Muscle layer of colon (tissue), 2 donors: ENCODE data around the gene RBKS.

Experiments
- H3K27ac ChIP-seq: one replicate; pipeline ENCODE4 v1.7.0; 2013; ENCODE audit warnings: low read depth, mild to moderate bottlenecking, low read length, moderate library complexity
- H3K27me3 ChIP-seq, 2 donors: one replicate each; pipeline ENCODE4 v1.7.0; 2013; ENCODE audit warnings: low read length in 2 of 2, mild to moderate bottlenecking in 2 of 2; ENCODE audit not compliant: insufficient read depth in 2 of 2, control insufficient read depth in 1 of 2
- H3K36me3 ChIP-seq: one replicate; pipeline ENCODE4 v1.7.0; 2013; ENCODE audit warnings: mild to moderate bottlenecking, low read length; ENCODE audit not compliant: insufficient read depth
- H3K4me1 ChIP-seq: one replicate; pipeline ENCODE4 v1.7.0; 2013; ENCODE audit warnings: mild to moderate bottlenecking, low read length; ENCODE audit not compliant: insufficient read depth
- H3K4me3 ChIP-seq, 2 donors: one replicate each; pipeline ENCODE4 v1.7.0; 2013; ENCODE audit warnings: low read length in 2 of 2, low read depth in 1 of 2, mild to moderate bottlenecking in 1 of 2, moderate library complexity in 1 of 2
- H3K9ac ChIP-seq: one replicate; pipeline ENCODE4 v1.7.0; 2013; ENCODE audit warnings: low read length
- H3K9me3 ChIP-seq: one replicate; pipeline ENCODE4 v1.7.0; 2013; ENCODE audit warnings: mild to moderate bottlenecking, low read length
- donor health status: abdominal sarcoma.
- donor health status: Adenocarcinoma of cecum.

Gene RBKS

DNA sequence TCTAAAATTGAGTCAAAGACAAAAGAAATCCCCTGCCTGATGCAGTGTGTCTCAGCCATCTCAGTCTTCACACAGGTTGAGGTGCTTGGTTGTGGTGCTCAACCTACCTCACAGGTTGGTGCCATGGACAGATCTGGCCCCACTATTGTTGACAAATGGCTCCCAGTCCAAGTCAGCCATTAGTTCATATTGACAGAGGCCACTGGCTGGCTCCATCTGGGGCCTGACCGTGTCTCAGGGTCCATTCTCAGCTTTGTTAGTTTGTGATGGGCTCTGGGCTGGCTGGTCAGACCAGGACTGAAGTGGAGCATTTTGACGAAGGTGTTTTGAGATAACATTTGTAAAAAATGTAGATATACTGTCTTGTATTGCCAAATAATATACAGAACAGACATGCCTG lies 81.8 kb downstream of the RBKS start:
- Histone ChIP-seq H3K4me1 (no peaks in the 10 kb centered on the region), H3K27ac (no peak overlapping the region), H3K36me3 (no peaks in the 10 kb centered on the region), H3K9me3 (no peaks in the 10 kb centered on the region), H3K4me3 (no peak overlapping the region), H3K9ac (no peak overlapping the region), H3K27me3 (no peaks in the 10 kb centered on the region)

DNA sequence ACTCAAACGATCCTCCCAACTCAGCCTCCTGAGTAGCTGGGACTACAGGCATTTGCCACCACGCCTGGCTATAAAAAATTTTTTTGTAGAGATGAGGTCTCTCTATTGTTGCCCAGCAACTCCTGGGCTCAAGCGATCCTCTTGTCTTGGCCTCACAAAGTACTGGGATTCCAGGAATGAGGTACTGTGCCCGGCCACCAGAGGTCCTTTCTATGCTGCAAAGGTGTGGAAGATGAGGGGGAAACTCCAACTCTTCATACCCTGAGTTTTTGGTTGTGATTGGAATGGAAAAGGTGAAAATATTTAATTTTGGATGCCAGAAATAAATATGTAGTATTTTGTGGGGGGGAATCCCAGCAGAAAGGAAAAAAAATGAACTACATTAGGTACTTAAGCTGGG lies 82.7 kb downstream of the RBKS start:
- no peak overlapping the region for H3K9ac ChIP-seq
- no peaks in the 10 kb centered on the region for H3K4me1 ChIP-seq
- no peak overlapping the region for H3K4me3 ChIP-seq
- H3K9me3 ChIP-seq: no peaks in the 10 kb centered on the region
- H3K36me3 ChIP-seq: no peaks in the 10 kb centered on the region
- H3K27me3 ChIP-seq: no peaks in the 10 kb centered on the region
- no peak overlapping the region for H3K27ac ChIP-seq

DNA sequence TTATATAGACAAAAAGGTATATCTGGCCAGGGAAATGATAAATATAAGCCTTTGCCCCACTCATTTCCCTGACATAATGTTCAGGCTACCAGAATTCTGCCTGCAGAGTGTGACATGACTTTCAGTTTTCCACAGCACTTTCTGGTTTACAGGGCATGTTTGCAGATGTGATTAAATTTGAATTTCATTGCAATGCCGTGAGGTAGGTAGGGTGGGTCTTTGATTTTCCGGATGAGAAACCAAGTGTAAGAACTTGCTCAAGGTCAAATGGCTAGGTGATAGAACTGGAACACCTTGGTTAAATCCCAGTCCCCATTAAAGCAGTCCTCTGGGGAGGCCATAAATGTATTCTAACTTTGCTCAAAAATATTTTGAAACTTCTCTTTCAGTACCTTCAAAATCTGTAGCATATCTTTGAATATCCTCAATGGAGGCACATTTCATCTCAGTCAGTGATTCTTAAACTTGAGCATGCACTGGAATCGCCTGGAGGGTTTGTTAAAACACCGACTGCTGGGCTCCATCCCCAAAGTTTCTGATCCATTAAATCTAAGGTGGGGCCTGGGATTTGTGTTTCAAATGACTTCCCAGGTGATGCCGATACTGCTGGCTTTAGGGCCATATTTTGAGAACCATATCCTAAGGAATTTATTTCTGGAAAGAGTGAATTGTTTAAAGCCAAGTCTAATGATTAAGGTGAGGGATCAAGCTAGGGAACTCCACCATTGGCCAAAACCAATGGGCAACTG lies 83.7 kb downstream of the RBKS start:
- Histone ChIP-seq H3K4me1 (no peaks in the 10 kb centered on the region), H3K9me3 (no peaks in the 10 kb centered on the region), H3K27me3 (no peaks in the 10 kb centered on the region), H3K36me3 (no peaks in the 10 kb centered on the region), H3K9ac (no peak overlapping the region), H3K4me3 (no peak overlapping the region), H3K27ac (no peak overlapping the region)

DNA sequence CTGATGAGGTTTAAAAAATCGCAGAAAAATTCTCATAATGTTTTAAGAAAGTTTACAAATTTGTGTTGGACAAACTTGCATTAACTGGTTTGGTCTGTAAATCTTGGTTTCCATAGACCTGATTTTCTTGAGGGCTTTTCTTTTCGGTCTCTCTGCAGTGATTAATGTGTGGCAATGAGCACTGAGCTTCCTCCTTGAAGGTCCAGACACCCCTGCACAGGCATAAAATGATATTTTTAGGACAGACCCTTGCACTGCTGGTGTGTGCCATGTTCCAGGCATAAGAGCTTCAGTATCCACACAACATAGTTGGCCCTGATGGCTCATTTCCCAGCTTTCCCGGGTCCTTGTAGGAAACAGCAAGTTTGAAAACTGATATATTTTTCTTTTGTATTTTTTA lies 85.0 kb downstream of the RBKS start:
- Histone ChIP-seq H3K9ac (no peak overlapping the region), H3K4me1 (no peaks in the 10 kb centered on the region), H3K27me3 (no peaks in the 10 kb centered on the region), H3K36me3 (no peaks in the 10 kb centered on the region), H3K9me3 (no peaks in the 10 kb centered on the region), H3K27ac (no peak overlapping the region), H3K4me3 (no peak overlapping the region)

GRCh38 chr2:27804146-27804545 lies 86.0 kb downstream of the RBKS start:
- H3K4me3 ChIP-seq: no peak overlapping the region
- H3K36me3 ChIP-seq: no peaks in the 10 kb centered on the region
- no peak overlapping the region for H3K27ac ChIP-seq
- H3K9me3 ChIP-seq: no peaks in the 10 kb centered on the region
- H3K4me1 ChIP-seq: peaks cover 8% of the 10 kb centered on the region
- H3K27me3 ChIP-seq: no peaks in the 10 kb centered on the region
- no peak overlapping the region for H3K9ac ChIP-seq

- Histone ChIP-seq H3K9me3 (no peaks in the 10 kb centered on the region), H3K27me3 (no peaks in the 10 kb centered on the region), H3K27ac (no peak overlapping the region), H3K9ac (no peak overlapping the region), H3K36me3 (no peaks in the 10 kb centered on the region), H3K4me1 (peaks cover 14% of the 10 kb centered on the region), H3K4me3 (no peak overlapping the region)
These were observed 87.1 kb downstream of the RBKS start for GRCh38 chr2:27803046-27803445.

DNA sequence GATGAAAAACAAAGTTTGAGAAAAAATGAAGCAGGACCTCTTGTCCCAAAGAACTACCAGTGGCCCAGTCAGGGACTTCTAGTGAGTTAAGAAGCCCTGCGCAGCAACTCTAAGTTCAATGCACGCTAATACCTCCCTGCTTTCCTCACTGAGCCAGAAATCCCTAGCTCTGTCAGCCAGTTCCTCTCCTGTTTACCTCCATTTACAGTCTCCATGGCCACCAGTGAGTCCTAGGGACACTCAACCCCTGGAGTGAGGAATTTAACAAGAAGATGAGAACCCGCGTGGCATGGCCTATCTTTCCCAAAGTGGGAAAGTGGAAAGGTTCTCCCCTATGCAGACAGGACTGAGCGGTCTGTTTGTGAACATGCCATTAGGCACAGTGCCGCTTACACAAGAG lies 87.6 kb downstream of the RBKS start:
- Histone ChIP-seq H3K27ac (no peak overlapping the region), H3K9ac (no peak overlapping the region)

GRCh38 chr2:27800856-27801255 lies 89.3 kb downstream of the RBKS start:
- Histone ChIP-seq H3K36me3 (no peaks in the 10 kb centered on the region), H3K9ac (no peak overlapping the region), H3K4me1 (peaks cover 30% of the 10 kb centered on the region), H3K4me3 (no peak overlapping the region), H3K27ac (no peak overlapping the region), H3K9me3 (no peaks in the 10 kb centered on the region), H3K27me3 (no peaks in the 10 kb centered on the region)

More for the DNA sequence above, 87.6 kb downstream of the RBKS start:
- H3K9me3 ChIP-seq: no peaks in the 10 kb centered on the region
- peaks cover 14% of the 10 kb centered on the region for H3K4me1 ChIP-seq
- H3K4me3 ChIP-seq: no peak overlapping the region
- no peaks in the 10 kb centered on the region for H3K27me3 ChIP-seq
- H3K36me3 ChIP-seq: no peaks in the 10 kb centered on the region

DNA sequence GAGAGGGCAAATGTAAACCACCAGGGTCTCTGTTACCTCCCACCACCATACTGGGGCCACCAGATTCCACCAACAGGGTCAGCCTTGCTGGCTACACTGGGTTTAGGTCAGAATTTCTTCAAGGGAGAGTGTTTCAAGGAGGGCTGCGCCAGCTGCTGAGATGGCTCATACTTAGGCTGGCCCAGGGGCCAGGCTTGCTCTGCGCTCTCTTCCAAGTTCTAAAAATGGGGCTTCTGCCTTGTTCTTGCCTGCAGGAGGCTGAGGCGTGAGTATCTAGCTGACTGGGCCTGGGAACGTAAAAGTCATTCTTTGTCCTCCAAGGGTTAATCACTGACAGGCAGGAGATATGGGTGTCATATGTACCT lies 90.6 kb downstream of the RBKS start:
- Histone ChIP-seq H3K36me3 (no peaks in the 10 kb centered on the region), H3K27me3 (no peaks in the 10 kb centered on the region), H3K27ac (peak overlapping the region; percentile 78), H3K4me3 (no peak overlapping the region), H3K9ac (no peak overlapping the region), H3K9me3 (no peaks in the 10 kb centered on the region), H3K4me1 (peaks cover 39% of the 10 kb centered on the region)

DNA sequence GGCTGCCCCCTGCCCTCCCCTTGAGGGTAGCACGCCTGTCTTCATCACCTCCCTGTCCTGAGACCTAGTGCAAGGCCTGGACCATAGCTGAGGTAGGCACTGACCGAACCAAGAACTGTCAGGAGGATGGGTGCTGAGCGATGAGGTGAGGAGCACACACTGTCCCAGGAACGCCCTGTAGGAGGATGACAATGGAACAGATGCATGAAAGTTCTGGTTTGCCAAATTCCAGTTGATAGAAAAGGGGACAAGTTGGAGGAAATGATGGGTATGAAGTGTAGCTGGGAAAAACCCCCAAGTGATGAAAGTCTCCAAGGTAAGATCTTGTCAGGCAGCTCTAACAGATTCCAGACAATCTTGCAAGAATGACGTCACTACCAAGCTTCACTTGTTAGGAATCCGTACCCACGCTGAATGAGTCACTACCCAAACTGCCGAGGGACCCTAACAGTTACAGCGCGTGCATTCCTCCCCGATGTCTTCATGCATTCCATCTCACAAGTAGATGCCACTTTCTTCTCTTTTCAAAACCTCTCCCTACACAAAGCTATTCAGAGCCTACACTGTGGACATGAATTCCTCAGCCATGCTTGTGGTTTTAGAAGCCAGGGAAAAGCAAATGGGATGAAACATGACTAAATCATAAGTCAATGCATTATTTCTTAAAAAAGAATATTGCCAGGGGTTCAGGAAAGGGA lies 91.1 kb downstream of the RBKS start:
- Histone ChIP-seq H3K9me3 (no peaks in the 10 kb centered on the region), H3K4me1 (peaks cover 39% of the 10 kb centered on the region), H3K9ac (no peak overlapping the region), H3K36me3 (no peaks in the 10 kb centered on the region), H3K4me3 (no peak overlapping the region), H3K27ac (peak overlapping the region; percentile 78), H3K27me3 (no peaks in the 10 kb centered on the region)

DNA sequence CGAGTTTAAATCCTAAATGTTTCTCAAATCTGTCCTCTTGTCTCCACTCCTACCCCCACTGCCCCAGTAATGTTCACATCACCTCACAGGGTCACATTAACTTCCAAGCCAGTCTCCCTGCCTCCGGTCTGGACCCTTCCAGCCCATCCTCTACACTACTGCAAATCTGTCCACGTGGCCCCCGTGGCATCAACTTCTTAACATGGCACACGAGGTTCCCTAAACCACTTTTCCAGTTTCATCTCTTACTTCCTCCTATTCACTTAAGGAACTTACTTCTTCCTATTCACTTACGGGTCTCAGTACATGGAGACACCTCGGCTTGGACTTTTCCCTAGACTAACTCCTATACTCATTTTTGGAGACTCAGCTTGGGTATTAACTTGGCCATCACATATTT lies 91.7 kb downstream of the RBKS start:
- Histone ChIP-seq H3K36me3 (no peaks in the 10 kb centered on the region), H3K27ac (peak overlapping the region; percentile 78), H3K27me3 (no peaks in the 10 kb centered on the region), H3K9me3 (no peaks in the 10 kb centered on the region), H3K4me1 (peaks cover 39% of the 10 kb centered on the region), H3K4me3 (no peak overlapping the region), H3K9ac (no peak overlapping the region)

DNA sequence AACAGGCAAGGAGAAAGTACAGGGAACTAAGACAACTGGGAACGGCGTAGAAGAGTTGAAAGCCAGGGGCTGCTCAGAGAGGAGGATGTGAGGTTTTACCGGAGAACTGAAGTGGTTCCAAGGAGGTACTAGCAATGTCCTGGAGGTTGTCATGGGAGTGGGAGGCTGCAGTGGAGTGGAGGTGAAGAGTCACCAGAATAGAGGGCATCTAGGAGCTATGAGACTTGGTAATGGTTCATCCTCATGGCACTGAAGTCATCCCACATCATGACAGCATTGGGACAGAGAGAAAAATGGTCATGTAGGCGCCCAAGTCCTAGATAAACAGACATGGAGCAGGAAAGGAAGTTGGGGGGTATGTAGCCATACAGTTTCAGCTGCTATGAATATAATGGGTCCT lies 92.3 kb downstream of the RBKS start:
- Histone ChIP-seq H3K27me3 (no peaks in the 10 kb centered on the region), H3K9me3 (no peaks in the 10 kb centered on the region), H3K9ac (no peak overlapping the region), H3K36me3 (no peaks in the 10 kb centered on the region), H3K4me1 (peaks cover 39% of the 10 kb centered on the region), H3K4me3 (no peak overlapping the region), H3K27ac (no peak overlapping the region)
